Liver (tissue), 3 donors: Measurements from ENCODE around the gene TP53I11.

Experiments
- CTCF ChIP-seq: fragments of 150-350 bp; IDR thresholded peaks from 2 replicates; pipeline ENCODE4 v1.5.1; 2017; ENCODE audit warnings: improper control_type of control experiment, low read depth, low read length; ENCODE audit not compliant: missing input control
- EGR1 ChIP-seq, 2 donors: IDR thresholded peaks; 2 replicates each; pipeline ENCODE4 v1.6.1; 2016 to 2018; ENCODE audit warnings: antibody characterized with exemption in 2 of 2, low read depth in 2 of 2
- FOXA1 ChIP-seq: IDR thresholded peaks from 2 replicates; pipeline ENCODE4 v1.6.1; 2016; ENCODE audit warnings: antibody characterized with exemption
- HNF4A ChIP-seq, 2 donors: conservative IDR thresholded peaks; 2 replicates each; pipeline ENCODE4 v1.6.1; 2016; ENCODE audit warnings: antibody characterized with exemption in 2 of 2, mild to moderate bottlenecking in 2 of 2
- HNF4G ChIP-seq: IDR thresholded peaks from 2 replicates; pipeline ENCODE4 v1.6.1; 2016; ENCODE audit warnings: antibody characterized with exemption
- JUND ChIP-seq, 2 donors: IDR thresholded peaks; 2 replicates each; pipeline ENCODE4 v1.6.1; 2016; ENCODE audit warnings: antibody characterized with exemption in 2 of 2
- MAX ChIP-seq: IDR thresholded peaks from 2 replicates; pipeline ENCODE4 v1.6.1; 2016; ENCODE audit warnings: antibody characterized with exemption
- NR2F2 ChIP-seq: IDR thresholded peaks from 2 replicates; pipeline ENCODE4 v1.6.1; 2016; ENCODE audit warnings: antibody characterized with exemption
- RAD21 ChIP-seq, 2 donors: IDR thresholded peaks; 2 replicates each; pipeline ENCODE4 v1.6.1; 2016; ENCODE audit warnings: antibody characterized with exemption in 2 of 2, mild to moderate bottlenecking in 2 of 2
- TAF1 ChIP-seq: conservative IDR thresholded peaks from 2 replicates; pipeline ENCODE4 v1.6.1; 2016; ENCODE audit warnings: antibody characterized with exemption, mild to moderate bottlenecking
- YY1 ChIP-seq: IDR thresholded peaks from 2 replicates; pipeline ENCODE4 v1.6.1; 2016; ENCODE audit warnings: antibody characterized with exemption, mild to moderate bottlenecking
- donor health status: healthy.
- donor health status: healthy.

- TF ChIP-seq CTCF (no peak), EGR1 (IDR thresholded peaks at IDR 0.05; ENCODE audit: low read depth in 2 of 2) (no peak), TAF1 (no peak), NR2F2 (no peak), JUND (IDR thresholded peaks at IDR 0.05) (no peak), FOXA1 (no peak), RAD21 (IDR thresholded peaks at IDR 0.05) (no peak), HNF4A (conservative IDR thresholded peaks at IDR 0.05) (no peak), MAX (no peak), YY1 (no peak), HNF4G (no peak)
These were observed 37.2 kb downstream of the TP53I11 start for GRCh38 chr11:44913502-44913901.
